ENCODE results near the gene ZNF565.
"Not testable (repeated sequence)": the region's sequence is repeated elsewhere in the genome, so short reads cannot be mapped to it uniquely, and the experiment has no call there.

Gene ZNF565

GRCh38 chr19:36183245-36183628, 31.2 kb downstream of the ZNF565 start:
- no peak overlapping the region for H3K4me2 ChIP-seq
- no peaks in the 10 kb centered on the region for H4K20me1 ChIP-seq
- no peaks in the 10 kb centered on the region for H3K27me3 ChIP-seq
- H3K36me3 ChIP-seq, result peaks cover 13% of the 10 kb centered on the region
- H3K4me1 ChIP-seq, result no peaks in the 10 kb centered on the region
- no peak overlapping the region for H3K27ac ChIP-seq
- H3K4me3 ChIP-seq, result no peak overlapping the region
- H3K9ac ChIP-seq, result no peak overlapping the region
- TF ChIP-seq Cebpa-rat (IDR thresholded peaks at IDR 0.05), result no peak
- no peaks in the 10 kb centered on the region for H3K9me3 ChIP-seq

DNA sequence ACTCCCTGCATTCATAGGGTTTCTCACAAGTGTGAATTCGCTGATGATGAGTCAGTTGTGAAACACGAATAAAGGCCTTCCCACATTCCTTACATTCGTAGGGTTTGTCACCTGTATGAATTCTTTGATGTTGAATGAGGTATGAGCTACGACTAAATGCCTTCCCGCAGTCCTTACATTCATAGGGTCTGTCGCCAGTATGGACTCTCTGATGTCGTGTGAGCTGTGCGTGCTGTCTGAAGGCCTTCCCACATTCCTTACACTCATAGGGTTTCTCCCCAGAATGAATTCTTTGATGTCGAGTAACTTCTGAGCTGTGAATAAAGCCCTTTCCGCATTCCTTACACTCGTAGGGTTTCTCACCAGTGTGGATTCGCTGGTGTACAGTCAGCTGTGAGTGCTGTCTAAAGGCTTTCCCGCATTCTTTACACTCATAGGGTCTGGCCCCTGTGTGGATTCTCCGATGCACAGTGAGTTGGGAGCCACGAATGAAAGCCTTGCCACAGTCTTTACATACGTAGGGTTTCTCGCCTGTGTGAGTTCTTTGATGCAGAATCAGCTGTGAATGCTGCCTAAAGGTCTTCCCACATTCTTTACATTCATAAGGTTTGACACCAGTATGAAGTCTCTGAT, 31.7 kb downstream of the ZNF565 start:
- Histone ChIP-seq H3K9me3 (no peaks in the 10 kb centered on the region), H3K4me2 (no peak overlapping the region), H3K27ac (no peak overlapping the region), H3K4me1 (no peaks in the 10 kb centered on the region), H4K20me1 (no peaks in the 10 kb centered on the region), H3K9ac (no peak overlapping the region), H3K4me3 (no peak overlapping the region), H3K27me3 (no peaks in the 10 kb centered on the region), H3K36me3 (peaks cover 13% of the 10 kb centered on the region)
- no peak for TF ChIP-seq Cebpa-rat (IDR thresholded peaks at IDR 0.05)

GRCh38 chr19:36179077-36179476, 35.4 kb downstream of the ZNF565 start:
- not testable (repeated sequence) for H3K9me3 ChIP-seq
- H3K36me3 ChIP-seq, result peaks cover 13% of the 10 kb centered on the region

DNA sequence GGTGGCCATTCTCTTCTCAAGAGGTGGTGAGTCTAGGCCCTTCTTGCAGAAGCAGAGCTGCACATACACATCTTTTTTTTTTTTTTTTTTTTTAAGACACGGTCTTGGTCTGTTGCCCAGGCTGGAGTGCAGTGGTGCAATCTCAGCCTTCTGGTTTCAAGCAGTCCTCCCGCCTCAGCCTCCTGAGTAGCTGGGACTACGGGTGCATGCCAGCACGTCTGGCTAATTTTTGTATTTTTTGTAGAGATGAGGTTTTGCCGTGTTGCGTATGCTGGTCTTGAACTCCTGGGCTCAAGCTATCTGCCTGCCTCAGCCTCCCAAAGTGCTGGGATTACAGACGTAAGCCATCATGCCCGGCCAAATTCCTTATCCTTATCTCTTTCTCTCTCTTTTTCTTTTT, 40.6 kb downstream of the ZNF565 start:
- not testable (repeated sequence) for H3K27ac ChIP-seq, H3K4me3 ChIP-seq, H3K9me3 ChIP-seq, H3K36me3 ChIP-seq, H3K9ac ChIP-seq, H3K4me2 ChIP-seq, H3K4me1 ChIP-seq, H4K20me1 ChIP-seq, H3K27me3 ChIP-seq

More at GRCh38 chr19:36179077-36179476, 35.4 kb downstream of the ZNF565 start:
- not testable (repeated sequence) for H3K4me3 ChIP-seq, H3K27me3 ChIP-seq, H4K20me1 ChIP-seq, H3K4me1 ChIP-seq, H3K9ac ChIP-seq, H3K27ac ChIP-seq, H3K4me2 ChIP-seq

DNA sequence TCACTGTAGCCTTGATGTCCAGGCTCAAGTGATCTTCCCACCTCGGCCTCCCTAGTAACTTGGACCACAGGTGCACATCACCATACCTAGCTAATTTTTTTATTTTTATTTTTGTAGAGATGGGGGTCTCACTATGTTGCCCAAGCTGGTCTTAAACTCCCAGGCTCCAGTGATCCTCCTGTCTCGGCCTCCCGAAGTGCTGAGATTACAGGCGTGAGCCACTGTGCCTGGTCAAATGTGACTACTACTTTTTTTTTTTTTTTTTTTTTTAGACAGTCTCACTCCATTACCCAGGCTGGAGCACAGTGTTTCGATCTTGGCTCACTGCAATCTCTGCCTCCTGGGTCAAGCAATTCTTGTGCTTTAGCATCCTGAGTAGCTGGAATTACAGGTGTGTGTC, 41.6 kb downstream of the ZNF565 start:
- Histone ChIP-seq H3K4me1 (peaks cover 9% of the 10 kb centered on the region), H3K4me3 (no peak overlapping the region), H3K27me3 (no peaks in the 10 kb centered on the region), H3K27ac (no peak overlapping the region), H3K9ac (no peak overlapping the region), H3K4me2 (no peak overlapping the region), H3K36me3 (no peaks in the 10 kb centered on the region), H4K20me1 (no peaks in the 10 kb centered on the region), H3K9me3 (no peaks in the 10 kb centered on the region)
- no peak for TF ChIP-seq Cebpa-rat (IDR thresholded peaks at IDR 0.05)

DNA sequence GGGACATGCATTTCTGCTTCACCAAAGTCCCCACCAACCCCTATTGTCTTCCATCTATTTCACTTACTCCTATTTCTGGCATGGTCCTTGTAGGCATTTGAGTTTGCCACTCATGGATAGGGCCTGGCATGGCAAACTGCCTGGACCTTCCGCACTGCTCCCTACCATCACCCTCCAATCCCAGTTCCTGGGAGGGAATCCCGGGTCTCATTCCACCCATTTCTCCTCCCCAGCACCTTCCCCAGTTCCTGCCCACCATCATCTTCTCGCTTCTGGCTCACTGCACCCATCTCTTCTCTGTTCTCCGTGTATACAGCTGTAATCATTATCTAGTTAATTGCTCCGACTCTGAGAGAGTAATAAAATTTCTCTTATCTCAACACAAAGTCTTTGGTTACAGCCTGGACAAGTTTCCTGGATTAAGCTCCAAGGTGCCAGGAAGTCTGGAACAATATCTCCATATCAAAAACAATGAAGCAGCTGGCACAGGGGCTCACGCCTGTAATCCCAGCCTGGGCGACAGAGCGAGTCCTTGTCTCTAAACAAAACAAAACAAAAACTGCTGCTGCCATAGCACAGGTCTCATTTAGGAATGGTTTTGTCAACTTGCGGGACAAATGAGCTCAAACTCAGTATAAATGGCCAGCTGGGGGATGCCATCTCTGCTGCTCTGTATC, 45.2 kb downstream of the ZNF565 start:
- peaks cover 9% of the 10 kb centered on the region for H3K4me1 ChIP-seq
- H3K9ac ChIP-seq, result no peak overlapping the region
- TF ChIP-seq Cebpa-rat (IDR thresholded peaks at IDR 0.05), result no peak
- peaks cover 21% of the 10 kb centered on the region for H3K36me3 ChIP-seq
- no peaks in the 10 kb centered on the region for H3K27me3 ChIP-seq
- H3K4me3 ChIP-seq, result no peak overlapping the region
- no peaks in the 10 kb centered on the region for H3K9me3 ChIP-seq
- no peak overlapping the region for H3K27ac ChIP-seq
- no peak overlapping the region for H3K4me2 ChIP-seq
- no peaks in the 10 kb centered on the region for H4K20me1 ChIP-seq

DNA sequence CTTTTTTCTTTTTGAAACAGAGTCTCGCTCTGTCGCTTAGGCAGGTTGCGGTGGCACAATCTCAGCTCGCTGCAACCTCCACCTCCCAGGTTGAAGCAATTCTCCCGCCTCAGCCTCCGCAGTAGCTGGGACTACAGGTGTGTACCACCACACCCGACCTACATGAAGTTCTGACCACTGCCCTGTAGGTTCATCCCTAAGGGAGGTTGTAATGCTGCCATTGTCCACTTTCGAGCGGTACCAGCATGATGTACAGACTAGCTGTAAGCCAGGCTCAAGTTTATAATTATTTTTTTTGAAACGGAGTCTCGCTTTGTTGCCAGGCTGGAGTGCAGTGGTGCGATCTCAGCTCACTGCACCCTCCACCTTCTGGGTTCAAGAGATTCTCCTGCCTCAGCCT, 50.7 kb downstream of the ZNF565 start:
- Histone ChIP-seq H3K4me2 (no peak overlapping the region), H3K27ac (no peak overlapping the region), H3K4me1 (no peaks in the 10 kb centered on the region), H3K36me3 (peaks cover 46% of the 10 kb centered on the region), H3K4me3 (no peak overlapping the region), H4K20me1 (no peaks in the 10 kb centered on the region), H3K27me3 (no peaks in the 10 kb centered on the region), H3K9me3 (no peaks in the 10 kb centered on the region), H3K9ac (no peak overlapping the region)
- TF ChIP-seq Cebpa-rat (IDR thresholded peaks at IDR 0.05), result no peak

DNA sequence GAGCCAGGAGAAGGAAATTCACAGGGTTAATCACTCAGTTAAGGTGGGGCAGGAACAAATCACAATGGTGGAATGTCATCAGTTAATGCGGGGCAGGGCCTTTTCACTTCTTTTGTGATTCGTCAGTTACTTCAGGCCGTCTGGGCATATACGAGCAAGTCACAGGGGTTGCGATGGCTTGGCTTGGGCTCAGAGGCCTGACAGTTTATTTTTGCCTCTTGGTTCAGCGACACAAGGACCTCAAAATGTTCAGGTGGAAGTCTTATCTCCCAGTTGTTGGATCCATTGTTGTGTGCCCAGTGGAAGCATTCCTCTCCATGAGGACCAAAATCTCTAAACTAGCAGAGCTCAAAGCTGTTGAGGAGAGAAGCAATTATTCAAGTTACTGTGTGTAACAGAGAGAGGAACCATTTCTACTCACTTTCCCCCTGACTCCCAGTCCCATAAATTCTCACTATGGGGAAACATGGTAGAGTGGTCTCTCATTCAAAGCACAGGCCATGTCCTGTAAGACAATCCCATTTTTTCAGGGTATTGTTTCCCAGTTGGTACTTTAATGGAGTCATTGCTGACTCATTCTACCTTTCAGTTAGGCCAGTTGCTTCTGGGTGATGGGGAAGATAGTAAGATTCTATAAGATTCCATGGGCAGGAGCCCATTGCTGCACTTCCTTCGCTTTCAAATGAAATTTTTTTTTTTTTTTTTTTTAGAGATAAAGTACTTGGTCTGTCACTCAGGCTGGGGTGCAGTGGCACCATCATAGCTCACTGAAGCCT, 53.5 kb downstream of the ZNF565 start:
- H3K27ac ChIP-seq, result no peak overlapping the region
- no peak overlapping the region for H3K9ac ChIP-seq
- TF ChIP-seq Cebpa-rat (IDR thresholded peaks at IDR 0.05), result no peak

GRCh38 chr19:36153126-36153525, 61.3 kb downstream of the ZNF565 start:
- H3K4me2 ChIP-seq, result no peak overlapping the region
- H3K9ac ChIP-seq, result no peak overlapping the region
- H3K36me3 ChIP-seq, result peaks cover 55% of the 10 kb centered on the region
- H3K27me3 ChIP-seq, result no peaks in the 10 kb centered on the region
- peaks cover 13% of the 10 kb centered on the region; the same call in 1 of the 2 replicates for H4K20me1 ChIP-seq
- no peaks in the 10 kb centered on the region for H3K9me3 ChIP-seq
- TF ChIP-seq Cebpa-rat (IDR thresholded peaks at IDR 0.05), result no peak
- H3K4me3 ChIP-seq, result no peak overlapping the region
- no peak overlapping the region for H3K27ac ChIP-seq
- no peaks in the 10 kb centered on the region for H3K4me1 ChIP-seq

More for the DNA sequence above, 53.5 kb downstream of the ZNF565 start:
- Histone ChIP-seq H4K20me1 (no peaks in the 10 kb centered on the region), H3K4me3 (no peak overlapping the region), H3K4me1 (no peaks in the 10 kb centered on the region), H3K36me3 (peaks cover 39% of the 10 kb centered on the region), H3K4me2 (no peak overlapping the region), H3K9me3 (no peaks in the 10 kb centered on the region), H3K27me3 (no peaks in the 10 kb centered on the region)

All from BLaER1 (cell line).